ENCODE data around the gene PILRA. TPM values are rescaled to one million over a fixed set of nuclear protein-coding genes. Genes with fewer than 3 reads are reported as not detected.

The PILRA gene
- total RNA-seq, 2 experiments from 2014 or later, result 0.80 to 0.90 TPM

DNA sequence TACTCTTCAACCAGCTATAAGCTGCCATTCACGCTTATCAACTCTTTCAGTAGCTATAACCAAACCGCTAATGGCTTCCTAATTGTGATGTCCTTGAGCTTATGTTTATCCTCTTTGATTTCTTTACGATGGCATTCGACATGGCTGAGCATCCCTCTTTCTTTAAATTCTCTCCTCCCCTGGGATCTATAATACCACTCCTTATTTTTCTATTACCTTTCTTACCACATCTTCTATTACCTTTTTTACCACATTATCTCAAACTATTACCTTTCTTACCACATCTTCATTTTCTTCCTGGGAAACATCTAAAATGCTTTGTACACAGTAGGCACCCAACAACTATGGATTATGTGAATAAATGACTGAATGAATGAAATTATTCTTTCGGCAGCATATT, 42.2 kb downstream of the PILRA start:
- Mint-ChIP-seq H3K4me1 (no peaks in the 10 kb centered on the region), H3K4me3 (no peak overlapping the region), H3K27ac (no peak overlapping the region), H3K9me3 (ENCODE audit: low read depth) (no peaks in the 10 kb centered on the region), H3K27me3 (no peaks in the 10 kb centered on the region), H3K36me3 (ENCODE audit: low read depth) (no peaks in the 10 kb centered on the region)
- ATAC-seq, result no peak
- intact Hi-C loops (cut with DNase I, micrococcal nuclease), result no loop called here
- DNase-seq, result no peak
- ChIA-PET CTCF (interaction anchor here (0.7 to 1.0 kb wide), 2 partner anchors 180 to 283 kb away, joined by 3 read pairs; no protein-coding TSS in a partner anchor), POLR2A (interaction anchor here (0.6 kb wide), 1 partner anchor 32 kb away, joined by 5 read pairs; no protein-coding TSS in a partner anchor)

DNA sequence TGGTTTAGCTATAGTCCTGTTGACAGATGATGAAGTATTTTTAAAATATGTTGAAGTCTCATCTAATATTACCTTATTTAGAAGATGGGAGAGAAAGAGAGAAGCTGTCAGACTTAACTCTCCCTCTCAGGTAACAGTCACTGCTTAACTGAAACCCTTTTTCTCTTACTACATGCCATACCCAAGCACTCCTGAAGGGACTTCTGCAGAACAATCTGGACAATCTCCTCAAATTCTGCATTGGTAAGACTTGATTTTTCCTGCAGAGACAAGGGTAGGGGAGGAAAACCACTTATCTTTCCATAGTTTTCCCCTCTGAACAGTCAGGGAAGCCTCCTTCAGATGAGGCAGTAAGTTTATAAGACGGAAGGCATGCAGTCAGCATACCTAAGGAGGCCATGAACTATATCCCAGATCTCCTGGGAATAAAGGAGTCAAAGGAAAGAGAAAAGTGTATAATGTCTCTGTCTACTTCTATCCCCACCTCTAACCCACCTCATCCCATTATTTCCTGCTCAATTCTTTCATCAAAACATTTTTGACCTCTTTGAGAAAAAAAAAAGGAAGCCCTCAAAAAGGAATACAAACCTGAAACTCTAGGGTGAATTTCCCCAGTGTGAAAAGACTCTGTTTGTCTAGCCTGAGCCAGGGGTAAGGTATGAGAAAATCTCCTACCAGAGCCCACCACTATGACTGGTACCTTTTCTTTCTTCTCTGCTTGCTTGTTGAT, 45.8 kb downstream of the PILRA start:
- POLR2A ChIA-PET, result interaction anchor here (0.7 kb wide), 1 partner anchor 10 kb away, joined by 8 read pairs; no protein-coding TSS in a partner anchor
- CTCF ChIA-PET, result interaction anchor here (0.6 to 1.6 kb wide), 5 partner anchors 8 to 120 kb away, joined by 3 to 6 read pairs (median 3); no protein-coding TSS in a partner anchor
- no peaks in the 10 kb centered on the region for H3K36me3 Mint-ChIP-seq (ENCODE audit: low read depth)
- no peaks in the 10 kb centered on the region for H3K27me3 Mint-ChIP-seq
- no peak overlapping the region for H3K4me3 Mint-ChIP-seq
- no peak overlapping the region for H3K27ac Mint-ChIP-seq
- no peaks in the 10 kb centered on the region for H3K4me1 Mint-ChIP-seq
- intact Hi-C loops (cut with DNase I, micrococcal nuclease), result no loop called here
- ATAC-seq, result no peak
- DNase-seq, result no peak
- H3K9me3 Mint-ChIP-seq (ENCODE audit: low read depth), result no peaks in the 10 kb centered on the region

- no peak overlapping the region for H3K27ac Mint-ChIP-seq
- DNase-seq, result no peak
- intact Hi-C loops (cut with DNase I, micrococcal nuclease), result no loop called here
- no peaks in the 10 kb centered on the region for H3K27me3 Mint-ChIP-seq
- POLR2A ChIA-PET, result no interaction called here
- no peaks in the 10 kb centered on the region for H3K36me3 Mint-ChIP-seq (ENCODE audit: low read depth)
- no peak overlapping the region for H3K4me3 Mint-ChIP-seq
- no peaks in the 10 kb centered on the region for H3K4me1 Mint-ChIP-seq
- CTCF ChIA-PET, result interaction anchor here (0.7 to 1.6 kb wide), 4 partner anchors 8 to 287 kb away, joined by 3 to 5 read pairs (median 4); no protein-coding TSS in a partner anchor
- no peaks in the 10 kb centered on the region for H3K9me3 Mint-ChIP-seq (ENCODE audit: low read depth)
- ATAC-seq, result no peak
Observed at GRCh38 chr7:100419660-100420226, 46.5 kb downstream of the PILRA start.

DNA sequence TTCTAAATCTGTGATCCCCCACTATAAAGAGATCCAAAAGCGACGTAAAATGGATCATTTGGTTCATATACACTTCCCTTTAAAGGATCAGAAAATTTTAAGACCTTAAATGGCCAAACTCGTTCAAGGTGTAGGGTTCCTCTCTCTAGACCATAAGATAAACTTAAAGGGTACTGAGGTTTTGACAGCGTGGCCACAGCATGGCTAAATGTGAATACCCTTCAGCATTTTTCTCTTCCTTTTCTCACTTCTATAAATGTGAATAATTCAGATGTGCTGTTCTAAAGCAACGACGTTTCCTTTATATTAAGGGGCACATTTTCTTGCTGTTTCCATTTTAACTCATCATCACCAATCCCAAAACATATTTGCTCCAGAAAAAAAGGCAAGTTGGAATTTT, 50.0 kb downstream of the PILRA start:
- Mint-ChIP-seq H3K27me3 (no peaks in the 10 kb centered on the region), H3K36me3 (ENCODE audit: low read depth) (no peaks in the 10 kb centered on the region), H3K4me3 (no peak overlapping the region), H3K4me1 (peaks cover 5% of the 10 kb centered on the region), H3K27ac (no peak overlapping the region), H3K9me3 (ENCODE audit: low read depth) (peaks cover 5% of the 10 kb centered on the region)
- CTCF ChIA-PET, result interaction anchor here (0.8 to 1.7 kb wide), 2 partner anchors 16 to 234 kb away, joined by 3 to 10 read pairs; no protein-coding TSS in a partner anchor
- intact Hi-C loops (cut with DNase I, micrococcal nuclease), result no loop called here
- DNase-seq, result no peak
- POLR2A ChIA-PET, result no interaction called here
- no peak for ATAC-seq

DNA sequence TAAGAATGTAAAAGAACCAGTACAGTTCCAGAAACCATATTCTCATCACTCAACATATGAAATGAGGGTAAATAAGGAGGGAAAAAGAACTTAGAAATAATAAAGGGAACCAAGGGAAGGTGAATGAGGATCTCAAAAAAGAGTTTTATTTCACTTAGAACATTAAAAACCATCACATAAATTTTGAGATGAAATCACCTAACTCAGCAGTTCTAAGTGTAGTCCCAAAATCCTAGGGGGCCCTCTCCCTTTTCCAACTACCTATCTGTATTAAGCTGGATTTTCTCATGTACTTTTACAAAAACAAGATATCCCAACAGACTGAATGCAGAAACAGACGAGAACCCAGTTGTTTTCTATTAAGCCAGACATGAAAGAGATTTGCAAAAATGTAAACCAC, 52.1 kb downstream of the PILRA start:
- ATAC-seq, result no peak
- POLR2A ChIA-PET, result no interaction called here
- no peak for DNase-seq
- H3K27ac Mint-ChIP-seq, result no peak overlapping the region
- H3K27me3 Mint-ChIP-seq, result no peaks in the 10 kb centered on the region
- peaks cover 6% of the 10 kb centered on the region for H3K36me3 Mint-ChIP-seq (ENCODE audit: low read depth)
- CTCF ChIA-PET, result interaction anchor here (0.9 to 2.5 kb wide), 2 partner anchors 14 to 18 kb away, joined by 3 to 10 read pairs; no protein-coding TSS in a partner anchor
- peaks cover 5% of the 10 kb centered on the region for H3K9me3 Mint-ChIP-seq (ENCODE audit: low read depth)
- intact Hi-C loops (cut with DNase I, micrococcal nuclease), result no loop called here
- no peak overlapping the region for H3K4me3 Mint-ChIP-seq
- peaks cover 6% of the 10 kb centered on the region for H3K4me1 Mint-ChIP-seq

- Mint-ChIP-seq H3K4me3 (no peak overlapping the region), H3K36me3 (ENCODE audit: low read depth) (peaks cover 15% of the 10 kb centered on the region), H3K9me3 (ENCODE audit: low read depth) (peaks cover 5% of the 10 kb centered on the region), H3K4me1 (peaks cover 17% of the 10 kb centered on the region), H3K27ac (no peak overlapping the region), H3K27me3 (no peaks in the 10 kb centered on the region)
- CTCF ChIA-PET, result interaction anchor here (0.9 kb wide), 1 partner anchor 11 kb away, joined by 3 read pairs; no protein-coding TSS in a partner anchor
- POLR2A ChIA-PET, result no interaction called here
- no peak for ATAC-seq
- no peak for DNase-seq
- intact Hi-C loops (cut with DNase I, micrococcal nuclease), result no loop called here
Observed at GRCh38 chr7:100426516-100426915, 53.2 kb downstream of the PILRA start.

GRCh38 chr7:100427762-100428198, 54.5 kb downstream of the PILRA start:
- ChIA-PET POLR2A (interaction anchor here (0.6 to 2.2 kb wide), 11 partner anchors 9 to 923 kb away, joined by 3 to 22 read pairs (median 5); partner anchors contain the start of genes FBXO24, LAMTOR4, LRCH4 and POP7), CTCF (interaction anchor here (1.0 kb wide), 1 partner anchor 325 kb away, joined by 3 read pairs; no protein-coding TSS in a partner anchor)
- ATAC-seq (no peak), DNase-seq (no peak)
- Mint-ChIP-seq H3K9me3 (ENCODE audit: low read depth) (peaks cover 5% of the 10 kb centered on the region), H3K36me3 (ENCODE audit: low read depth) (peaks cover 27% of the 10 kb centered on the region), H3K27ac (peak overlapping the region; percentile 100), H3K4me3 (peak overlapping the region; percentile 88), H3K4me1 (peaks cover 30% of the 10 kb centered on the region), H3K27me3 (no peaks in the 10 kb centered on the region)
- intact Hi-C loops (cut with DNase I, micrococcal nuclease), result loop anchor here (1.0 to 2.0 kb wide), 21 partner anchors 9 to 1019 kb away; partner anchors contain the start of genes AP4M1 (in 1 of the 2), BUD31 (in 1 of the 2), CNPY4 (in 1 of the 2) and COPS6 (in 1 of the 2)

- Mint-ChIP-seq H3K9me3 (ENCODE audit: low read depth) (peaks cover 5% of the 10 kb centered on the region), H3K4me3 (peak within 1 kb of the TSS; percentile 88), H3K4me1 (peaks cover 36% of the 10 kb centered on the region), H3K27ac (peak within 1 kb of the TSS; percentile 100), H3K27me3 (no peaks in the 10 kb centered on the region), H3K36me3 (ENCODE audit: low read depth) (peaks cover 33% of the 10 kb centered on the region)
- DNase-seq (peak; percentile 98), ATAC-seq (peak; percentile 60)
- ChIA-PET POLR2A (interaction anchor here (0.6 to 2.2 kb wide), 27 partner anchors 8 to 924 kb away, joined by 3 to 22 read pairs (median 4); partner anchors contain the start of genes AGFG2, AP4M1, FBXO24 and LAMTOR4), CTCF (interaction anchor here (0.6 to 1.0 kb wide), 3 partner anchors 88 to 325 kb away, joined by 3 to 4 read pairs (median 3); no protein-coding TSS in a partner anchor)
- intact Hi-C loops (cut with DNase I, micrococcal nuclease), result loop anchor here (1.0 to 2.0 kb wide), 21 partner anchors 8 to 1020 kb away; partner anchors contain the start of genes AP4M1 (in 1 of the 2), BUD31 (in 1 of the 2), CNPY4 (in 1 of the 2) and COPS6 (in 1 of the 2)
Observed at GRCh38 chr7:100428199-100428966, 55.1 kb downstream of the PILRA start, which contains the start of gene ZCWPW1. Gene ZCWPW1, minus strand, starts transcription at chr7:100428703. Its CDS starts 8,054 bp downstream, at chr7:100420649.

GRCh38 chr7:100428967-100429636, 55.8 kb downstream of the PILRA start:
- POLR2A ChIA-PET, result interaction anchor here (0.6 to 2.2 kb wide), 26 partner anchors 8 to 924 kb away, joined by 3 to 22 read pairs (median 4); partner anchors contain the start of genes AGFG2, AP4M1, FBXO24 and LAMTOR4
- peak; percentile 70 for ATAC-seq

More at GRCh38 chr7:100428967-100429636, 55.8 kb downstream of the PILRA start:
- intact Hi-C loops (cut with DNase I, micrococcal nuclease), result loop anchor here (1.0 to 2.0 kb wide), 26 partner anchors 7 to 1021 kb away; partner anchors contain the start of genes AGFG2 (in 1 of the 2), AP4M1 (in 1 of the 2), BUD31 (in 1 of the 2) and CNPY4 (in 1 of the 2)
- Mint-ChIP-seq H3K27me3 (no peaks in the 10 kb centered on the region), H3K36me3 (ENCODE audit: low read depth) (peaks cover 40% of the 10 kb centered on the region), H3K27ac (peak overlapping the region; percentile 100), H3K9me3 (ENCODE audit: low read depth) (peaks cover 5% of the 10 kb centered on the region), H3K4me3 (peak overlapping the region; percentile 88), H3K4me1 (peaks cover 43% of the 10 kb centered on the region)
- CTCF ChIA-PET, result interaction anchor here (0.6 to 0.8 kb wide), 2 partner anchors 87 to 99 kb away, joined by 3 to 4 read pairs; no protein-coding TSS in a partner anchor
- DNase-seq, result peak; percentile 100
